ENCODE data around the gene MYO7B.

Gene MYO7B

DNA sequence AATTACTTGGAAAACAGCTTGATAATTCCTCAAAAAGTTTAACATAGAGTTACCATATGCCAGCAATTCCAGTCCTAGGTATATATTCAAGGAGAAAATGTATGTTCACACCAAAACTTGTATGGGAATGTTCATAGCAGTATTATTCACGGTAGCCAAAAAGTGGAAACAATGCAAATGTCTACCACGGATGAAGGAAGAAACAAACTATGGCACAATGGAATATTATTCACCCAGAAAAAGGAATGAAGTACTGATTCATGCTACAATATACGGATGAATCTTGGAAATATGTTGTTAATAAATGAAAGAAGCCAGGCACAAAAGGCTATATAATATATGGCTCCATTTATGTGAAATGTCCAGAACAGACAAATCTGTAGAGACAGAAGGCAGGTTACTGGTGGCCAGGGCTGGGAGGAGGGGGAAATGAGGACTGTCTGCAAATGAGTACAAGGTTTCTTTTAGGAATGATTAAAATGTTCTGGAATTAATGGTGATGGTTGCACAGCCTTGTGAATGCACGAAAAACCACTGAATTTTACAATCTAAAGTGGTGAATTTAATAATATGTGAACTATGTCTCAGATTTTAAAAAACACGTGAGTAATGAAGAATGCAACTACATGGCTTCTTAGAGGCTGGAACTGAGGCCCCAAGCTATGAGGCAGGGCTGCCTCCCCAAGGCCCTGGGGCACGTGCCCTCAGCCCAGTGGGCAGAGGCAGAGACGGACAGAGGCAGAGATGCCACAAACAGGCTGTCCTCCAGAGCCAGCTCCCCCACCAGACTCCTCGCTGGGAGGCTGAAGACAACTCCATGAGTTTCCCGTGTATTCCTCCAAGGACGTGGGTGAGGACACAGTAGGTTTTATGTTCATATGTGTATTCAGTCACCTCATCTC is 134.8 kb downstream of the MYO7B start:
- Histone ChIP-seq H3K27ac (ENCODE audit: low read length) (no peak overlapping the region), H3K27me3 (replicated peaks; ENCODE audit: insufficient read depth, low read length) (peaks cover 25% of the 10 kb centered on the region), H3K4me1 (ENCODE audit: low read length) (no peaks in the 10 kb centered on the region), H3K4me2 (ENCODE audit: low read depth, low read length) (no peak overlapping the region), H3K9ac (ENCODE audit: low read length) (no peak overlapping the region), H3K9me3 (replicated peaks; ENCODE audit: insufficient read depth, low read length) (no peaks in the 10 kb centered on the region), H4K20me1 (ENCODE audit: insufficient read depth, low read length) (no peaks in the 10 kb centered on the region), H3K4me3 (ENCODE audit: low read length) (no peak overlapping the region), H3K36me3 (replicated peaks; ENCODE audit: insufficient read depth, low read length) (no peaks in the 10 kb centered on the region), H3K9me2 (replicated peaks; ENCODE audit: insufficient read depth, low read length) (no peaks in the 10 kb centered on the region), H2AFZ (ENCODE audit: low read length) (no peak overlapping the region), H3F3A (ENCODE audit: insufficient read depth, low read length) (no peaks in the 10 kb centered on the region), H3K79me2 (ENCODE audit: low read length) (no peaks in the 10 kb centered on the region)
- no peak for DNase-seq
- no peak for TF ChIP-seq EZH2 (optimal IDR thresholded peaks at IDR 0.05; ENCODE audit: low read depth, low read length)
- TF ChIP-seq, protein P1, sequence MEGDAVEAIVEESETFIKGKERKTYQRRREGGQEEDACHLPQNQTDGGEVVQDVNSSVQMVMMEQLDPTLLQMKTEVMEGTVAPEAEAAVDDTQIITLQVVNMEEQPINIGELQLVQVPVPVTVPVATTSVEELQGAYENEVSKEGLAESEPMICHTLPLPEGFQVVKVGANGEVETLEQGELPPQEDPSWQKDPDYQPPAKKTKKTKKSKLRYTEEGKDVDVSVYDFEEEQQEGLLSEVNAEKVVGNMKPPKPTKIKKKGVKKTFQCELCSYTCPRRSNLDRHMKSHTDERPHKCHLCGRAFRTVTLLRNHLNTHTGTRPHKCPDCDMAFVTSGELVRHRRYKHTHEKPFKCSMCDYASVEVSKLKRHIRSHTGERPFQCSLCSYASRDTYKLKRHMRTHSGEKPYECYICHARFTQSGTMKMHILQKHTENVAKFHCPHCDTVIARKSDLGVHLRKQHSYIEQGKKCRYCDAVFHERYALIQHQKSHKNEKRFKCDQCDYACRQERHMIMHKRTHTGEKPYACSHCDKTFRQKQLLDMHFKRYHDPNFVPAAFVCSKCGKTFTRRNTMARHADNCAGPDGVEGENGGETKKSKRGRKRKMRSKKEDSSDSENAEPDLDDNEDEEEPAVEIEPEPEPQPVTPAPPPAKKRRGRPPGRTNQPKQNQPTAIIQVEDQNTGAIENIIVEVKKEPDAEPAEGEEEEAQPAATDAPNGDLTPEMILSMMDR (IDR thresholded peaks at IDR 0.05; ENCODE audit: low read length): no peak
- TF ChIP-seq EZH2phosphoT487 (IDR thresholded peaks at IDR 0.05; ENCODE audit: low read length): no peak

DNA sequence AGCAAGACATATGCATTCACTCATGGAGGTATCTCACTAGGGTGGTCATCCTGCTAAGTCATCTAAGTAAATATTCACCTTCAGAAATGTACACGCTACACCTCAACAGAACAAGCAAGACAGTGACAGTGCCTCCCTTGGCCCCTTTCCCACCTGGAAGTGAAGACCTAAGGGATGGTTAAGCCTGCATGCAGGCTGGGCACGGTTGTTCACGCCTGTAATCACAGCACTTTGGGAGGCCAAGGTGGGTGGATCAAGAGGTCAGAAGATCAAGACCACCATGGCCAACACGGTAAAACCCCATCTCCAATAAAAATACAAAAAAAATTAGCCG is 135.4 kb downstream of the MYO7B start:
- Histone ChIP-seq H3F3A (ENCODE audit: insufficient read depth, low read length) (no peaks in the 10 kb centered on the region), H4K20me1 (ENCODE audit: insufficient read depth, low read length) (no peaks in the 10 kb centered on the region), H3K27ac (ENCODE audit: low read length) (no peak overlapping the region), H3K9ac (ENCODE audit: low read length) (no peak overlapping the region), H3K4me3 (ENCODE audit: low read length) (no peak overlapping the region), H2AFZ (ENCODE audit: low read length) (no peak overlapping the region), H3K4me1 (ENCODE audit: low read length) (no peaks in the 10 kb centered on the region), H3K4me2 (ENCODE audit: low read depth, low read length) (no peak overlapping the region), H3K27me3 (replicated peaks; ENCODE audit: insufficient read depth, low read length) (peaks cover 30% of the 10 kb centered on the region), H3K36me3 (replicated peaks; ENCODE audit: insufficient read depth, low read length) (no peaks in the 10 kb centered on the region), H3K9me2 (replicated peaks; ENCODE audit: insufficient read depth, low read length) (no peaks in the 10 kb centered on the region), H3K9me3 (replicated peaks; ENCODE audit: insufficient read depth, low read length) (no peaks in the 10 kb centered on the region), H3K79me2 (ENCODE audit: low read length) (no peaks in the 10 kb centered on the region)
- no peak for DNase-seq
- no peak for TF ChIP-seq EZH2 (optimal IDR thresholded peaks at IDR 0.05; ENCODE audit: low read depth, low read length)
- TF ChIP-seq, protein P1 (IDR thresholded peaks at IDR 0.05; ENCODE audit: low read length): no peak
- no peak for TF ChIP-seq EZH2phosphoT487 (IDR thresholded peaks at IDR 0.05; ENCODE audit: low read length)

DNA sequence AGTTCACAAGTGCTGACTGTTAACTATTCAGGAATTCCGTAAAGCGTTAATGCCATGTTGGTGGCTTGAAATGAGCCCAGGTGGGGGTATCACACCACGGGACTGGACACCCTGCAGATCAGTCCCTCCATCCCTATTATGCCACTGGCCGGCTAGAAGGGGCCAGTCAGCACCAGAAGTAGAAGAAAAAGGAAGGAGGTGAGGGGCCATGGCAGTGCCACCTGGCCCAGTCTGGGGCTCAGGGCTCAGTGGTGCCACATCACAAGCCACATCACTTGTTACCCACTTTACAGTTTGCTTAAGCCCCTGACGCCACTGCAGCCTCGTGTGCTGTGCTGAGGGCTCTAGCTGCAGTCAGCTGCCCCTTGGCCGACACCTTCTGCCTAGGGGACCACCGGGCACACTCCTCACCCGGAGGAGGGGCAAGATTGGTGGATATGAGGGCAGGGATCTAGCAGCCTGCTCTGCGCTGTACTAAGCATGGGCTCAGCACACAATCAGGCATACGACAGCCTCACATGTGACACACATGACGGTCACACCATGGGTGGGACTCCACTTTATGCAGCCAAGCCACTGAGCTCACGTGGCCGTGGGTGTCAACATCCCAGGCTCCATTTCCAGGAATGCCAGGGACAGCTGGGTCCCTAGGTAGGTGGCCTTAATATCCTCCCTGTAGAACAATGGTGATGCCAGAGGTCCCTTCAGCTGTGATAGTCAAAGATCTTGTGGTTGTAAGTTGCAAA is 136.2 kb downstream of the MYO7B start:
- no peaks in the 10 kb centered on the region for H3K4me1 ChIP-seq (ENCODE audit: low read length)
- H2AFZ ChIP-seq (ENCODE audit: low read length): no peak overlapping the region
- no peaks in the 10 kb centered on the region for H3K9me2 ChIP-seq (replicated peaks; ENCODE audit: insufficient read depth, low read length)
- no peak for TF ChIP-seq EZH2phosphoT487 (IDR thresholded peaks at IDR 0.05; ENCODE audit: low read length)
- H3K4me3 ChIP-seq (ENCODE audit: low read length): no peak overlapping the region
- H3K27me3 ChIP-seq (replicated peaks; ENCODE audit: insufficient read depth, low read length): peaks cover 38% of the 10 kb centered on the region
- H3F3A ChIP-seq (ENCODE audit: insufficient read depth, low read length): no peaks in the 10 kb centered on the region
- no peaks in the 10 kb centered on the region for H3K36me3 ChIP-seq (replicated peaks; ENCODE audit: insufficient read depth, low read length)
- DNase-seq: no peak
- no peaks in the 10 kb centered on the region for H4K20me1 ChIP-seq (ENCODE audit: insufficient read depth, low read length)
- no peaks in the 10 kb centered on the region for H3K9me3 ChIP-seq (replicated peaks; ENCODE audit: insufficient read depth, low read length)
- no peak overlapping the region for H3K27ac ChIP-seq (ENCODE audit: low read length)
- H3K79me2 ChIP-seq (ENCODE audit: low read length): no peaks in the 10 kb centered on the region
- no peak overlapping the region for H3K4me2 ChIP-seq (ENCODE audit: low read depth, low read length)
- H3K9ac ChIP-seq (ENCODE audit: low read length): no peak overlapping the region
